NK-92 treated with Interleukin-12 subunit alpha and Interleukin-12 subunit beta, amount 100 ng/mL, for 24 hours (cell line): ENCODE data around the gene SHROOM1.

Experiments
- DNase-seq: peaks from one replicate; lab custom pipeline; 2025; lab: John Stamatoyannopoulos, UW

Gene SHROOM1

GRCh38 chr5:132824426-132824825 is 6.0 kb downstream of the SHROOM1 start:
- DNase-seq, result no peak

- no peak for DNase-seq
Observed at GRCh38 chr5:132823481-132824050, 6.9 kb downstream of the SHROOM1 start.

DNA sequence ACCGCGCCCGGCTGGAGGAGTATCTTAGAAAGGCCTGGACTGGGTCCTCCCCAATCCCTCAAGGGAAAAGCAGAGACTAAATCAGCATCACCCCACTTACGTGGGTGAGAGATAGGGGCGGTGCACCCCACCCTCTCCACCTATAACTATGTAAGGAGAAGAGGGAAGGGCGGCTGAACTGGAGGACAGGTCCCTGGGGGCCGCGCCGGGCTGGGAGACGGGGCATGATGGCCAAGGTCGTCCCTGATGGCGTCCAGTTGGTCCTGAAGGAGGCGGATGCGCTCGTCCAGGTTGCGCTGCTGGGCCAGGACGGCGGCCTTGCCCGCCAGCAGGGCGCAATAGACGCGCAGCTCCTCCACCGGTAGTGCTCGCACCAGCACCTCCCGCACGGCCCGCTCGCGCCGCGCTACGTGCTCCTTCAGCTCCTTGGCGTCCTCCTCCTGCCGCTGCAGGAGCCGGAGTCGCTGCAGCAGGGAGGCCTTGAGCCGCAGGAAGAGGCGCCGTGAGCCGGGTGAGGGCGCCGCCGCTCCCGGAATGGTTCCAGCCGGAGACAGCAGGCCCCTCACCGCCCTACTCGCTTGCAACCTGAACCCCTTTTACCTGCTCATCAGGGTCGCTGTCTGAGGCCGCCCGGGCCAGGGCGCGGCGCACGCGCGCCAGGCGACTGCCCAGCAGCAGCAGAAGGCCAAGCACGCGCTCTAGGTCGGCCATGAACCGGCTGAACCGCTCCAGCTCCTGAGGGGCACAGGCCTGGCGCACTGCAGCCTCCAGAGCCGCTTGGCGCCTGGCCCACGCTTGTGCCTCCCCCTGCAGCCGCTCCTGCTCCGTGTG is 7.6 kb downstream of the SHROOM1 start:
- no peak for DNase-seq

DNA sequence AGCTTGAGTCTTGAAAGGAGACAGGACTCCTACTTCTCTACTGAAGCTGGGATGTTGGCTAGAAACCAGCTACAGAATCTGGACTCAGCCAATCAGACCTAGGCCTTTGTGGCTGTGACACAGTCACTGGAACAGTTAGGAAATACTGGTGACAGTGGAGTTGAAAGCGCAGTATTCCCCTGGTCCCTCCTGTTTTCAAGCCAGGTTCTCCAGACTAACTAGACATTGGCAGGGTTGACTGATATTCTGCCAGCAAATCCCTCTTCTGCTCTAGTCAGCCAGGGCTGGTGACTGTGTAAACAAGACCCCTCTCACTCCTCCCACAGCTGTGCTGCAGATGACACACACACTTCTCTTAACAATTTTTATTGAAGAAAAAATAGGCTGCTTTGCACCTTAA is 8.7 kb downstream of the SHROOM1 start:
- DNase-seq, result no peak

GRCh38 chr5:132821350-132821749 is 9.1 kb downstream of the SHROOM1 start:
- DNase-seq, result no peak

DNA sequence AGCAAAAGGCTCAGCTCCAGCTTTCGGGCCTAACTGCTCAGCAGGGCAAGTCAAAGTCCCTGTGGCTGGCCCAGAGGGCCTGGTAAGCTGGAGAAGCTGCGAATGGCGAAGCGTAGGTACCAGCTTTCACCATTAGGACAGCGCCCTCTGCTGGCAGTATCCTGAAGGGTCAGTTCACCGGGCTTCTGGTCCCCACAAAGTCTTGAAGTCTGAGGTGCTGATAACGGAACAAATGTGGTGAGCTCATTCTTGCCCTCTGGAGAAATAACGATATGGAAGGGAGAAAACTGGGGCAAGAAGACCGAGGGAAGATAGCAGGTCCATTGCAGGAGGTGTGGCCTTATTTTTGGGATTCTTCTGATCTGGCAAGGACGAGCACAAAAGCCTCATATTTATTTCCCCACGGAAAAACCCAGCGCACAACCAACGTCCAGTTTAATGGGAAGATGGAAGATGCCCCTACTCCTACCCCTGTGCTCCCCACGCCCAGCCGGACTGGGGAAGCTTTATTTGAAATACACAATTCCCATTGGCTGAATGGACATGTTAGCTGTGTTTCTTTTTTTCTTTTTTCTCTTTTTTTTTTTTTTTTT is 10.2 kb downstream of the SHROOM1 start:
- peak; percentile 68 for DNase-seq

DNA sequence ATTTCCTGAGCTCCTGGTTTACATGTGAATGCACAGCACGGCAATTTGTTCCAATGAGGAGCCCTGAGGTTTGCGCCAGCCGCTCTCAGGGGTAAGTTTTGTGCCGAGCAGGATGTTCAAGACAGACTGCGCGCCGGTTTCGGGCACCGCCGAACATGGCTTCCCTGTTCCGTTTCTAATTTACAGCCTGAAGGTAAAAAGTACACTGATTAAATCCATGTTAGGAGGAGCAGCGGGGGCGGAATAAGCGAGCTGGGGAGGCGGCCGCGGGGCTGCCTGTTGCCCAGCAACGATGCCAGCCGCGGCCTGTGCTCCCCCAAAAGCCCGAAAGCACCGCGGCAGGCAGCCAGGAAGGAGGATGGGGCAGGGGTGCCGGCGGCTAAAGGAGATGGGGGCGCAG is 11.0 kb downstream of the SHROOM1 start:
- DNase-seq, result no peak

DNA sequence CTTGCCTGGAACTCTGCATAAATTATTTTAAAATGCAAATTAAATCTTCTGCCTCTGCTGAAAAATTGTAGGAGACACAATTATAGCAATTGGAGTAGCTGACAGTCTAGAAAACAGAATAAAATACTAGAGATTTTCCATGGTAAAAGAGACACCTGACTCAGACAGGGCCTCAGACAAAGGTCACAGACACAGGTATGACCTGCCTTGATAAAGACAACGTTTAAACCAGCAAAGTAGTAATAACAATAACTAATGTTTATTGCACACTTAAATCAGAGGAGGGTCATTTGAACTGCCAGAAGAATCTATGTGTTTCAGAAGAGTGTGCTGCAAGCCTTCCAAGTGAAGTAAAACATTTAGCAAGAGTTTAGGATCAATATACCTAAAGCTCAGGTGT is 13.4 kb downstream of the SHROOM1 start:
- no peak for DNase-seq

GRCh38 chr5:132816554-132816953 is 13.9 kb downstream of the SHROOM1 start:
- DNase-seq, result no peak

GRCh38 chr5:132816083-132816482 is 14.4 kb downstream of the SHROOM1 start:
- no peak for DNase-seq

DNA sequence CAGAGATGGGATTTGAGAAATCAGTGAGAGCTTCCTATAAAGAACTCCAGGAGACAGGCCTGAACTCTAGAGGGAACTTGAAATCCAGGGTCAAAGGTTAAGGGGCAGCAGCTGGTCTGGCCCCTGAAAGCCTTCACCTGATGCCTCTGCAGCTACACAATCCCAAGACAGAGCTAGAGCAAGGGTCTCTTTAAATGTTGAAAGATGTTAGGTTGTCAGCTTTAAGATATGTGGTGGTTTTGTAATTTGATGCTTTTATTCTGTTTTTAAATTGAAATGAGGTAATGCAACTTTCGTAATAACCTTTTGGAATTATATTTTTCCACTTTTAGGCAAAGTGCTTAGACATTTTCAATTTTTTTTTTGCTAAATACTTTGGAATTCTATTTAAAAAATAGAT is 15.0 kb downstream of the SHROOM1 start:
- no peak for DNase-seq

- DNase-seq, result no peak
Observed at GRCh38 chr5:132814503-132815294, 15.7 kb downstream of the SHROOM1 start.

GRCh38 chr5:132813599-132814502 is 16.6 kb downstream of the SHROOM1 start:
- DNase-seq, result no peak

DNA sequence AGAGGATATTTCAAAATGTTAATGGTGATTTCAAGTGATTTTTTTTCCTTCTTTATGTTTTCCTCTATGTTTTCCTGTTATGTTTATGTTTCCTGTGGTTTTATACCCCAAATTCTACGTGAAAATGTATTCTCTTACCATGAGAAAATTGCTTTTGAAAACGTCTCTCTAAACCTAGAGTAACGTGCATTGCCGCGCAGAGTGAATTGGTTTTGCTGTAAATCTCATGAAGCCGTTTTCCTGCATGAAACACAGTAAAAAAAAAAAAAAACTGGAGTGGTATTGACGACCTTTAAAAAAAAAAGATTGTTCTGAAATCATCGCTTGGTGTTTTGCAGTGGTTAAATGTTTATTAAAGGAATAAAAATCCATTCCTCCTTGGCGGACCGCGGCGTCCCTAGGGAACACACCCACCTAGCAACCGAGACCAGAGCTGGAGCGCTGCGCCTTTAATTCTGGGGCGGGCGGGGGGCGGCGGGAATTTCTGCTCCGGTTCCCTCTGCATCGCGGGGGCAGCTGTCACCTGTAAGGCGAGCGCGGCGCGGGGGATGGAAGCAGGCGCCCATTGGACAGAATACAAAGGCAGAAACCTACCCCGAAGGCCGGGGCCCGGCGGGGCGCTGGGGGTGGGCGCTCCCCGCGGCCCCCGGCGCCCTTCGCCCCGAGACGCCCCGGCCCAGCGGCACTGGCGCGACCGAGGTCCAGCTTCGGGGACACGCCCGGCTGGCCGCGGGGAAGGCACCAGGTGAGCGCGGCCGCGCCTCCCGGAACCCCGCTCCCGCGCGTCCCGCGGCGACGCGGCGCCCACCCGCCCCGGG is 17.5 kb downstream of the SHROOM1 start, which contains the start of gene SOWAHA:
SOWAHA (plus strand) TSS at position 522 of the 818 bp plus-strand sequence. CDS start 320 bp downstream, outside the sequence.
- no peak for DNase-seq

DNA sequence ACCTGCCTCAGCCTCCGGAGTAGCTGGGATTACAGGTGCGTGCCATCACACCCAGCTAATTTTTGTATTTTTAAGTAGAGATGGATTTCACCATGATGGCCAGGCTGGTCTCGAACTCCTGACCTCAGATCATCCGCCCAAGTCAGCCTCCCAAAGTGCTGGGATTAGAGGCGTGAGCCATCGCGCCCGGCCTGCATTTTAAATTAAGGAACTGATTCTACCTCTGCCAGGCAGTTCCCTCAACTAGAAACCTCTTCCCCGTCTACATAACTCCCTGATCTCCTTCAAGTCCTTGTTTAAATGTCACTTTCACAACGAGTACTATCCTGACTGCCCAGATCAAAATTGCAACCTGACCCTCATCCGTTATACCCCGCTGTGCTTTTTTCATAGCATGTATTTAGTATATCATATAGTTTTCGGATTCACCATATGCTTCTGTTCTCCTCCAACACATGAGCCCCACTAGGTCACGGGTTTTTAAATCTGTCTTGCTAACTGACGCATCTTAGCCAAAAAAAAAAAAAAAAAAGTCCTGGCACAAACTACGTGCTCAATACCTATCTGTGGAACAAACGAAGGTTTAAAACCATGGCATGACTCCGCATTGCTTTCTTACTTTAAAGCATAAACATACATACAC is 18.2 kb downstream of the SHROOM1 start:
- no peak for DNase-seq

DNA sequence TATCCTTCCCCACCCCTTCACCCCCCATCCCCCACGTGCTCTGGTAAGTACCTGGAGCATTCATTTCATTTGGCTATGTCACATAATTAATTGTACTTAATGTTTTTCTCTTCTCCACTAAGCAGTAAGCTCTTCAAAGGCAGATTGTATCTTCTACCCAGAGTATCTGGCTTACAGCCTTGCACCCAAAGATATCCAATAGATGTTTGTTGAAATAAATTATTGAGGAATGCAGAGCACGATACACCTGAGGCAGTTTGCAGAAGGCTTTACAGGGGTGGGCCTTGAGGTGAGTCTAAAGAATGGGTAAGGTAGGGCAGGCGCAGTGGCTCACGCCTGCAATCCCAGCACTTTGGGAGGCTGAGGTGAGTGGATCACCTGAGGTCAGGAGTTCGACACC is 19.8 kb downstream of the SHROOM1 start:
- no peak for DNase-seq

GRCh38 chr5:132808866-132809265 is 21.6 kb downstream of the SHROOM1 start:
- DNase-seq, result no peak

- DNase-seq, result no peak
Observed at GRCh38 chr5:132808448-132808847, 22.0 kb downstream of the SHROOM1 start.

- DNase-seq, result no peak
Observed at GRCh38 chr5:132807163-132807838, 23.1 kb downstream of the SHROOM1 start.
